ENCODE data around the gene CHST4. TPM values are rescaled to one million over a fixed set of nuclear protein-coding genes. Genes with fewer than 3 reads are reported as not detected.
"Not testable (repeated sequence)": the region's sequence is repeated elsewhere in the genome, so short reads cannot be mapped to it uniquely, and the experiment has no call there.

CHST4 gene
- total RNA-seq, 1 experiment from 2014 or later = 0.17 TPM

GRCh38 chr16:71569621-71570020, 43.4 kb downstream of the CHST4 start:
- DNase-seq (ENCODE audit: low read depth) = no peak

- no peak for DNase-seq (ENCODE audit: low read depth)
Measured at GRCh38 chr16:71570144-71570543, 43.9 kb downstream of the CHST4 start.

GRCh38 chr16:71572497-71573116, 46.4 kb downstream of the CHST4 start:
- no peak for DNase-seq (ENCODE audit: low read depth)

- no peak for DNase-seq (ENCODE audit: low read depth)
Measured at GRCh38 chr16:71573387-71574094, 47.3 kb downstream of the CHST4 start.

- DNase-seq (ENCODE audit: low read depth) = no peak
Measured at GRCh38 chr16:71574702-71575101, 48.5 kb downstream of the CHST4 start.

- no peak for DNase-seq (ENCODE audit: low read depth)
Measured at GRCh38 chr16:71576971-71577370, 50.7 kb downstream of the CHST4 start, which contains the start of gene TAT. Gene TAT, minus strand, starts transcription at chr16:71577092. Its CDS starts 677 bp downstream, at chr16:71576415.

- not testable (repeated sequence) for DNase-seq (ENCODE audit: low read depth)
Measured at GRCh38 chr16:71582553-71582848, 56.3 kb downstream of the CHST4 start.

- no peak for DNase-seq (ENCODE audit: low read depth)
Measured at GRCh38 chr16:71584543-71585317, 58.5 kb downstream of the CHST4 start.

- DNase-seq (ENCODE audit: low read depth) = no peak
Measured at GRCh38 chr16:71585318-71585703, 59.1 kb downstream of the CHST4 start.

Other genes starting within 250 kb of the CHST4 start
- 40.9 and 42.8 TPM in 2 replicates for gene CMTR2, start 237.0 kb upstream of the CHST4 start, total RNA-seq (2014; rRNA removed)
- gene CALB2, start 167.7 kb upstream of the CHST4 start, total RNA-seq (2014; rRNA removed) = 0.23 TPM in 1 of 2 replicates, not detected in the other
- gene TLE7, start 84.4 kb upstream of the CHST4 start, total RNA-seq (2014; rRNA removed) = not detected in 2 replicates
- 11.7 and 12.1 TPM in 2 replicates for gene ZNF23, start 64.2 kb upstream of the CHST4 start, total RNA-seq (2014; rRNA removed)
- 0.96 and 3.9 TPM in 2 replicates for gene ZNF19, start 37.1 kb upstream of the CHST4 start, total RNA-seq (2014; rRNA removed)
- not detected in 2 replicates for gene TAT, start 50.7 kb downstream of the CHST4 start, total RNA-seq (2014; rRNA removed)
- not detected in 2 replicates for gene MARVELD3, start 99.8 kb downstream of the CHST4 start, total RNA-seq (2014; rRNA removed)
- gene PHLPP2, start 198.3 kb downstream of the CHST4 start, total RNA-seq (2014; rRNA removed) = 9.3 and 10.3 TPM in 2 replicates

All from LHCN-M2 (cell line).